Measurements from ENCODE around the gene SOAT2.

The SOAT2 gene

GRCh38 chr12:53102883-53103807 lies at the start of gene SOAT2:
Gene SOAT2 (plus strand): TSS chr12:53103486. CDS start chr12:53103578, 92 bp downstream.
- H3K4me3 ChIP-seq (replicated peaks; ENCODE audit: low read depth, low read length), result no peak within 1 kb of the TSS
- TF ChIP-seq, protein P1, sequence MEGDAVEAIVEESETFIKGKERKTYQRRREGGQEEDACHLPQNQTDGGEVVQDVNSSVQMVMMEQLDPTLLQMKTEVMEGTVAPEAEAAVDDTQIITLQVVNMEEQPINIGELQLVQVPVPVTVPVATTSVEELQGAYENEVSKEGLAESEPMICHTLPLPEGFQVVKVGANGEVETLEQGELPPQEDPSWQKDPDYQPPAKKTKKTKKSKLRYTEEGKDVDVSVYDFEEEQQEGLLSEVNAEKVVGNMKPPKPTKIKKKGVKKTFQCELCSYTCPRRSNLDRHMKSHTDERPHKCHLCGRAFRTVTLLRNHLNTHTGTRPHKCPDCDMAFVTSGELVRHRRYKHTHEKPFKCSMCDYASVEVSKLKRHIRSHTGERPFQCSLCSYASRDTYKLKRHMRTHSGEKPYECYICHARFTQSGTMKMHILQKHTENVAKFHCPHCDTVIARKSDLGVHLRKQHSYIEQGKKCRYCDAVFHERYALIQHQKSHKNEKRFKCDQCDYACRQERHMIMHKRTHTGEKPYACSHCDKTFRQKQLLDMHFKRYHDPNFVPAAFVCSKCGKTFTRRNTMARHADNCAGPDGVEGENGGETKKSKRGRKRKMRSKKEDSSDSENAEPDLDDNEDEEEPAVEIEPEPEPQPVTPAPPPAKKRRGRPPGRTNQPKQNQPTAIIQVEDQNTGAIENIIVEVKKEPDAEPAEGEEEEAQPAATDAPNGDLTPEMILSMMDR (IDR thresholded peaks at IDR 0.05; ENCODE audit: low read depth, low read length, missing control alignments), result no peak
- DNase-seq (ENCODE audit: extremely low read depth, low read depth), result no peak

DNA sequence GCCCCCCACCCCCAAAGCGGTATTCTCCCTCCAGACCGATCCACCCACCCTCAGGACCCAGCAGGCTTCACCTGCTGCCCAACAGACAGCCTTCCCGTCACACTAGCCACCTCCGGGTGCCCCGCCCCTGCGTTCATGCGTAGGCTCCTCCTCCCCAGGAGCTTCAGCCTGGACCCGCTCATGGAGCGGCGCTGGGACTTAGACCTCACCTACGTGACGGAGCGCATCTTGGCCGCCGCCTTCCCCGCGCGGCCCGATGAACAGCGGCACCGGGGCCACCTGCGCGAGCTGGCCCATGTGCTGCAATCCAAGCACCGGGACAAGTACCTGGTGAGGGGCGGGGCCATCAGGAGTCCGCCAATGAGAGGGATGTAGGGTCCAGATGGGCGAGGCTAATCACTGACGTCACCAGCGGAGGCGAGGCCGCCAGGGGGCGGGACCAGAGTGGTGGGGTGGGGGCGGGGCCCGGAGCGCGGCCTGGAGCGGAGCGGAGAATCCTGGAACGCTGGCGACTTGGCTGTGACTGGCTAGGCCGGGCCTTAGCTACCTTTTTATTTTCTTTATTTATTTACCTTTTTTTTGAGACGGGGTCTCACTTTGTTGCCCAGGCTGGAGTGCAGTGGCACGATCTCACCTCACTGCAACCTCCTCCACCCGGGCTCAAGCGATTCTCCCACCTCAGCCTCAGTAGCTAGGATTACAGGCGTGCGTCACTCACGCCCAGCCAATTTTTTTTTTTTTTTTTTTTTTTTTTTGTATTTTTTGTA lies 49.0 kb upstream of the SOAT2 start:
- TF ChIP-seq, protein P1 (IDR thresholded peaks at IDR 0.05; ENCODE audit: low read depth, low read length, missing control alignments), result no peak
- H3K4me3 ChIP-seq (replicated peaks; ENCODE audit: low read depth, low read length), result peak overlapping the region; percentile 56
- DNase-seq (ENCODE audit: extremely low read depth, low read depth), result no peak

DNA sequence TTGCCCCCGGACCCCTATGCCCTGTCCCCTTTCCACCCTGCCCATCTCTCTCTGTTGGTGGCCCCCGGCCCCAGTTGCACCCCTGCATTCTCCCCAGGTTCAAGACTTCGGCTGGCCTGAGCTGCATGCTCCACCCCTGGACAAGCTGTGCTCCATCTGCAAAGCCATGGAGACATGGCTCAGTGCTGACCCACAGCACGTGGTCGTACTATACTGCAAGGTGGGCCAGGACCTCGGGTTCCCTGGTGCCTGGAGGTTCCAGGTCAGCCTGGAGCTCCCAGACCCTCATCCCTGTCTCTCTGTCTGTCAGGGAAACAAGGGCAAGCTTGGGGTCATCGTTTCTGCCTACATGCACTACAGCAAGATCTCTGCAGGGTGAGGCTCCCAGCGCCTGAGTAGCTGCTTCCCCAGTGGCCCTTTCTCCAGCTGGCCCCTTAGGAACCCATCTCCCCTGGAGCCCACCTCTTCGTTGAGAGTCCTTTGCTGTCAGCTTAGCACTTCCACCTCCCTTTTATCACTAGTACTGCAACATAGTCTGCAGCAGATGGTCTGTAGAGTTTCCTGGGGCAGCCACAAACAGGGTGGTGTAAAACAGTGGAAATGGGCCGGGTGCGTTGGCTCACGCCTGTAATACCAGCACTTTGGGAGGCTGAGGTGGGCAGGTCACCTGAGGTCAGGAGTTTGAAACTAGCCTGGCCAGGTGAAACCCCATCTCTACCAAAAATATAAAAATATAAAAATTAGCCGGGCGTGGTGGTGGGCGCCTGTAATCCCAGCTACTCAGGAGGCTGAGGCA lies 47.6 kb upstream of the SOAT2 start:
- TF ChIP-seq, protein P1 (IDR thresholded peaks at IDR 0.05; ENCODE audit: low read depth, low read length, missing control alignments), result no peak
- DNase-seq (ENCODE audit: extremely low read depth, low read depth), result no peak
- no peak overlapping the region for H3K4me3 ChIP-seq (replicated peaks; ENCODE audit: low read depth, low read length)

DNA sequence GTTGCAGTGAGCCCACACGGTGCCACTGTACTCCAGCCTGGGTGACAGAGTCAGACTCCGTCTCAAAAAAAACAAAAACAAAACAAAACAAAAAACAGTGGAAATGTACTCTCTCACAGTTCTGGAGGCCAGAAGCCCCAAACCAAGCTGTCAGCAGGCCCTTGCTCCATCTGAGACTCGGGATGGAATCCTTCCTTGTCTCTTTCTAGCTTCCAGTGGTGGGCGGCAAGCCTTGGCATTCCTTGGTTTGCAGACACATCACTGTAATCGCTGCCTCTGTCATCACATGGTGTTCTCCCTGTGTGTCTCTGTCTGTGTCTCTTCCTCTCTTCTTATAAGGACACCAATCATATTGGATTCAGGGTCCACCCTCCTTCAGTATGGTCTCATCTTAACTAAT lies 47.0 kb upstream of the SOAT2 start:
- TF ChIP-seq, protein P1 (IDR thresholded peaks at IDR 0.05; ENCODE audit: low read depth, low read length, missing control alignments), result no peak
- no peak overlapping the region for H3K4me3 ChIP-seq (replicated peaks; ENCODE audit: low read depth, low read length)
- DNase-seq (ENCODE audit: extremely low read depth, low read depth), result no peak

- no peak for DNase-seq (ENCODE audit: extremely low read depth, low read depth)
- no peak overlapping the region for H3K4me3 ChIP-seq (replicated peaks; ENCODE audit: low read depth, low read length)
- TF ChIP-seq, protein P1 (IDR thresholded peaks at IDR 0.05; ENCODE audit: low read depth, low read length, missing control alignments), result no peak
Observed at GRCh38 chr12:53056901-53057300, 46.4 kb upstream of the SOAT2 start.

DNA sequence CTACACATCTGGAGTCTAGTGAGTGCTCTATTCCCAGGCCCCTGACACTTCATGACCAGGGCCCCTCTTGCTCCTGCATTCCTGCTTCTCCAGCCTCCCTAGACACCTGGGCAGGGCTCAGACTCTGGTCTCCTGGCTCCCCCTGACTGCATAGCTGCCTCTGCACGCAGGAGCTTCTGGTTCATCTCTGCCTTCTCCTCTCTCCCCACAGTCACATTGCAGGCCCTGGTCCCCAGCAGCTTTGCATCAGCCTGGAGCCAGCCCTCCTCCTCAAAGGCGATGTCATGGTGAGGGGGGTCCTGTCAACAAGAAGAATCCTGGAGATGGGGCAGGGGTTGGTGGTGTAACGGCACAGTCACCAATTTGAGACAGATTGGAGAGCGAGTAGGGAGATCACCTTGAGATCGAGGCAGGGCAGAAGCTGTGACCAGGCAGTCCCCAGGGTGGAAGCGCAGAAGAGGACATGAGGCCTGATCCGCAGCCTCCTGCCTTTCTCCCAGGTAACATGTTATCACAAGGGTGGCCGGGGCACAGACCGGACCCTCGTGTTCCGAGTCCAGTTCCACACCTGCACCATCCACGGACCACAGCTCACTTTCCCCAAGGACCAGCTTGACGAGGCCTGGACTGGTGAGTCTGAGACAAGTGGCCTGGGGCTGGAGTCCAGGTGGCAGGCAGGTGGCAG lies 45.3 kb upstream of the SOAT2 start:
- DNase-seq (ENCODE audit: extremely low read depth, low read depth), result no peak
- no peak overlapping the region for H3K4me3 ChIP-seq (replicated peaks; ENCODE audit: low read depth, low read length)
- TF ChIP-seq, protein P1 (IDR thresholded peaks at IDR 0.05; ENCODE audit: low read depth, low read length, missing control alignments), result no peak

Measured in HFF-Myc (cell line).